ENCODE measurements around the gene TOPAZ1.

The TOPAZ1 gene

GRCh38 chr3:44284949-44285348 is 43.3 kb downstream of the TOPAZ1 start:
- no peaks in the 10 kb centered on the region for H3K4me1 ChIP-seq (ENCODE audit: control insufficient read depth in 2 of 2, insufficient read depth in 2 of 2, low read length in 2 of 2)
- H3K9ac ChIP-seq (ENCODE audit: low read depth in 1 of 2, low read length in 2 of 2), result no peak overlapping the region
- H3K36me3 ChIP-seq (ENCODE audit: control insufficient read depth in 2 of 2, insufficient read depth in 2 of 2, low read length in 2 of 2), result no peaks in the 10 kb centered on the region
- H3K4me3 ChIP-seq (ENCODE audit: low read length in 2 of 2), result no peak overlapping the region
- peaks cover 0 to 4% of the 10 kb centered on the region in 2 donors for H3K27me3 ChIP-seq (ENCODE audit: control insufficient read depth in 2 of 2, insufficient read depth in 2 of 2, low read length in 2 of 2)
- H3K9me3 ChIP-seq (ENCODE audit: control insufficient read depth in 2 of 2, low read length in 2 of 2), result no peaks in the 10 kb centered on the region
- H3K27ac ChIP-seq (ENCODE audit: low read depth in 2 of 2, low read length in 2 of 2), result no peak overlapping the region

- H3K36me3 ChIP-seq (ENCODE audit: control insufficient read depth in 2 of 2, insufficient read depth in 2 of 2, low read length in 2 of 2), result no peaks in the 10 kb centered on the region
- peaks cover 0 to 2% of the 10 kb centered on the region in 2 donors for H3K27me3 ChIP-seq (ENCODE audit: control insufficient read depth in 2 of 2, insufficient read depth in 2 of 2, low read length in 2 of 2)
- H3K9ac ChIP-seq (ENCODE audit: low read depth in 1 of 2, low read length in 2 of 2), result no peak overlapping the region
- H3K9me3 ChIP-seq (ENCODE audit: control insufficient read depth in 2 of 2, low read length in 2 of 2), result no peaks in the 10 kb centered on the region
- H3K4me1 ChIP-seq (ENCODE audit: control insufficient read depth in 2 of 2, insufficient read depth in 2 of 2, low read length in 2 of 2), result no peaks in the 10 kb centered on the region
- H3K4me3 ChIP-seq (ENCODE audit: low read length in 2 of 2), result no peak overlapping the region
- no peak overlapping the region for H3K27ac ChIP-seq (ENCODE audit: low read depth in 2 of 2, low read length in 2 of 2)
Observed at GRCh38 chr3:44289882-44290462, 48.3 kb downstream of the TOPAZ1 start.

- H3K27me3 ChIP-seq (ENCODE audit: control insufficient read depth in 2 of 2, insufficient read depth in 2 of 2, low read length in 2 of 2), result peaks cover 0 to 2% of the 10 kb centered on the region in 2 donors
- no peak overlapping the region for H3K9ac ChIP-seq (ENCODE audit: low read depth in 1 of 2, low read length in 2 of 2)
- H3K36me3 ChIP-seq (ENCODE audit: control insufficient read depth in 2 of 2, insufficient read depth in 2 of 2, low read length in 2 of 2), result no peaks in the 10 kb centered on the region
- no peak overlapping the region for H3K27ac ChIP-seq (ENCODE audit: low read depth in 2 of 2, low read length in 2 of 2)
- no peak overlapping the region for H3K4me3 ChIP-seq (ENCODE audit: low read length in 2 of 2)
- no peaks in the 10 kb centered on the region for H3K9me3 ChIP-seq (ENCODE audit: control insufficient read depth in 2 of 2, low read length in 2 of 2)
- H3K4me1 ChIP-seq (ENCODE audit: control insufficient read depth in 2 of 2, insufficient read depth in 2 of 2, low read length in 2 of 2), result no peaks in the 10 kb centered on the region
Observed at GRCh38 chr3:44292276-44292675, 50.6 kb downstream of the TOPAZ1 start.

GRCh38 chr3:44292947-44293346 is 51.3 kb downstream of the TOPAZ1 start:
- Histone ChIP-seq H3K4me1 (ENCODE audit: control insufficient read depth in 2 of 2, insufficient read depth in 2 of 2, low read length in 2 of 2) (no peaks in the 10 kb centered on the region), H3K4me3 (ENCODE audit: low read length in 2 of 2) (no peak overlapping the region), H3K9me3 (ENCODE audit: control insufficient read depth in 2 of 2, low read length in 2 of 2) (no peaks in the 10 kb centered on the region), H3K27ac (ENCODE audit: low read depth in 2 of 2, low read length in 2 of 2) (no peak overlapping the region), H3K36me3 (ENCODE audit: control insufficient read depth in 2 of 2, insufficient read depth in 2 of 2, low read length in 2 of 2) (no peaks in the 10 kb centered on the region), H3K9ac (ENCODE audit: low read depth in 1 of 2, low read length in 2 of 2) (no peak overlapping the region), H3K27me3 (ENCODE audit: control insufficient read depth in 2 of 2, insufficient read depth in 2 of 2, low read length in 2 of 2) (peaks cover 0 to 2% of the 10 kb centered on the region in 2 donors)

GRCh38 chr3:44297255-44297654 is 55.6 kb downstream of the TOPAZ1 start:
- Histone ChIP-seq H3K4me1 (ENCODE audit: control insufficient read depth in 2 of 2, insufficient read depth in 2 of 2, low read length in 2 of 2) (no peaks in the 10 kb centered on the region), H3K36me3 (ENCODE audit: control insufficient read depth in 2 of 2, insufficient read depth in 2 of 2, low read length in 2 of 2) (no peaks in the 10 kb centered on the region), H3K9me3 (ENCODE audit: control insufficient read depth in 2 of 2, low read length in 2 of 2) (no peaks in the 10 kb centered on the region), H3K27ac (ENCODE audit: low read depth in 2 of 2, low read length in 2 of 2) (no peak overlapping the region), H3K4me3 (ENCODE audit: low read length in 2 of 2) (no peak overlapping the region), H3K27me3 (ENCODE audit: control insufficient read depth in 2 of 2, insufficient read depth in 2 of 2, low read length in 2 of 2) (no peaks in the 10 kb centered on the region), H3K9ac (ENCODE audit: low read depth in 1 of 2, low read length in 2 of 2) (no peak overlapping the region)

GRCh38 chr3:44301746-44302145 is 60.1 kb downstream of the TOPAZ1 start:
- Histone ChIP-seq H3K9me3 (ENCODE audit: control insufficient read depth in 2 of 2, low read length in 2 of 2) (no peaks in the 10 kb centered on the region), H3K9ac (ENCODE audit: low read depth in 1 of 2, low read length in 2 of 2) (no peak overlapping the region), H3K4me3 (ENCODE audit: low read length in 2 of 2) (no peak overlapping the region), H3K27ac (ENCODE audit: low read depth in 2 of 2, low read length in 2 of 2) (no peak overlapping the region), H3K36me3 (ENCODE audit: control insufficient read depth in 2 of 2, insufficient read depth in 2 of 2, low read length in 2 of 2) (no peaks in the 10 kb centered on the region), H3K27me3 (ENCODE audit: control insufficient read depth in 2 of 2, insufficient read depth in 2 of 2, low read length in 2 of 2) (no peaks in the 10 kb centered on the region), H3K4me1 (ENCODE audit: control insufficient read depth in 2 of 2, insufficient read depth in 2 of 2, low read length in 2 of 2) (no peaks in the 10 kb centered on the region)

- no peak overlapping the region for H3K4me3 ChIP-seq (ENCODE audit: low read length in 2 of 2)
- H3K27me3 ChIP-seq (ENCODE audit: control insufficient read depth in 2 of 2, insufficient read depth in 2 of 2, low read length in 2 of 2), result no peaks in the 10 kb centered on the region
- H3K9ac ChIP-seq (ENCODE audit: low read depth in 1 of 2, low read length in 2 of 2), result no peak overlapping the region
- no peaks in the 10 kb centered on the region for H3K4me1 ChIP-seq (ENCODE audit: control insufficient read depth in 2 of 2, insufficient read depth in 2 of 2, low read length in 2 of 2)
- no peaks in the 10 kb centered on the region for H3K9me3 ChIP-seq (ENCODE audit: control insufficient read depth in 2 of 2, low read length in 2 of 2)
- H3K36me3 ChIP-seq (ENCODE audit: control insufficient read depth in 2 of 2, insufficient read depth in 2 of 2, low read length in 2 of 2), result no peaks in the 10 kb centered on the region
- H3K27ac ChIP-seq (ENCODE audit: low read depth in 2 of 2, low read length in 2 of 2), result no peak overlapping the region
Observed at GRCh38 chr3:44309500-44309899, 67.8 kb downstream of the TOPAZ1 start.

- H3K36me3 ChIP-seq (ENCODE audit: control insufficient read depth in 2 of 2, insufficient read depth in 2 of 2, low read length in 2 of 2), result no peaks in the 10 kb centered on the region
Observed at GRCh38 chr3:44318891-44319311, 77.2 kb downstream of the TOPAZ1 start.

GRCh38 chr3:44321335-44321734 is 79.6 kb downstream of the TOPAZ1 start:
- Histone ChIP-seq H3K36me3 (ENCODE audit: control insufficient read depth in 2 of 2, insufficient read depth in 2 of 2, low read length in 2 of 2) (no peaks in the 10 kb centered on the region), H3K27me3 (ENCODE audit: control insufficient read depth in 2 of 2, insufficient read depth in 2 of 2, low read length in 2 of 2) (peaks cover 0 to 2% of the 10 kb centered on the region in 2 donors), H3K9ac (ENCODE audit: low read depth in 1 of 2, low read length in 2 of 2) (no peak overlapping the region), H3K9me3 (ENCODE audit: control insufficient read depth in 2 of 2, low read length in 2 of 2) (no peaks in the 10 kb centered on the region), H3K27ac (ENCODE audit: low read depth in 2 of 2, low read length in 2 of 2) (no peak overlapping the region), H3K4me3 (ENCODE audit: low read length in 2 of 2) (no peak overlapping the region), H3K4me1 (ENCODE audit: control insufficient read depth in 2 of 2, insufficient read depth in 2 of 2, low read length in 2 of 2) (peaks cover 0 to 4% of the 10 kb centered on the region in 2 donors)

More at GRCh38 chr3:44318891-44319311, 77.2 kb downstream of the TOPAZ1 start:
- Histone ChIP-seq H3K9me3 (ENCODE audit: control insufficient read depth in 2 of 2, low read length in 2 of 2) (no peaks in the 10 kb centered on the region), H3K27me3 (ENCODE audit: control insufficient read depth in 2 of 2, insufficient read depth in 2 of 2, low read length in 2 of 2) (peaks cover 0 to 2% of the 10 kb centered on the region in 2 donors), H3K27ac (ENCODE audit: low read depth in 2 of 2, low read length in 2 of 2) (no peak overlapping the region), H3K4me1 (ENCODE audit: control insufficient read depth in 2 of 2, insufficient read depth in 2 of 2, low read length in 2 of 2) (peaks cover 0 to 4% of the 10 kb centered on the region in 2 donors), H3K9ac (ENCODE audit: low read depth in 1 of 2, low read length in 2 of 2) (no peak overlapping the region), H3K4me3 (ENCODE audit: low read length in 2 of 2) (no peak overlapping the region)

- Histone ChIP-seq H3K4me3 (ENCODE audit: low read length in 2 of 2) (no peak overlapping the region), H3K9ac (ENCODE audit: low read depth in 1 of 2, low read length in 2 of 2) (no peak overlapping the region), H3K4me1 (ENCODE audit: control insufficient read depth in 2 of 2, insufficient read depth in 2 of 2, low read length in 2 of 2) (peaks cover 0 to 4% of the 10 kb centered on the region in 2 donors), H3K27ac (ENCODE audit: low read depth in 2 of 2, low read length in 2 of 2) (no peak overlapping the region), H3K9me3 (ENCODE audit: control insufficient read depth in 2 of 2, low read length in 2 of 2) (no peaks in the 10 kb centered on the region), H3K36me3 (ENCODE audit: control insufficient read depth in 2 of 2, insufficient read depth in 2 of 2, low read length in 2 of 2) (no peaks in the 10 kb centered on the region), H3K27me3 (ENCODE audit: control insufficient read depth in 2 of 2, insufficient read depth in 2 of 2, low read length in 2 of 2) (peaks cover 0 to 2% of the 10 kb centered on the region in 2 donors)
Observed at GRCh38 chr3:44323341-44323955, 81.8 kb downstream of the TOPAZ1 start.

Measured in mucosa of rectum (tissue), 2 donors.